ENCODE data around the gene ZNF784.

- no peak for TF ChIP-seq CTCF (IDR thresholded peaks at IDR 0.05)
- no peak for TF ChIP-seq POLR2A (IDR thresholded peaks at IDR 0.05)
Observed at GRCh38 chr19:55600662-55601028, 23.7 kb downstream of the ZNF784 start.

All from lower leg skin (tissue), 3 donors.